Activated T-helper 1 cell treated with anti-CD3 and anti-CD28 coated beads, Interleukin-12 subunit alpha, Interleukin-12 subunit beta, Interleukin-2, Interleukin-4 antibody, amounts not matched to agents 30 ng/mL and 10 ng/mL and 1 ng/mL, durations not matched to agents 14 hours and 24 hours and 36 hours (primary cell): ENCODE results near the gene GLIS2. TPM values are rescaled to one million over a fixed set of nuclear protein-coding genes. Genes with fewer than 3 reads are reported as not detected.

Experiments used
- DNase-seq: peaks from one replicate; pipeline ENCODE4 v3.0.0; 2021; ENCODE audit warnings: low spot score
- H3K27ac Mint-ChIP-seq: one replicate; pipeline ENCODE4 v1.8.0; 2021; ENCODE audit warnings: mild to moderate bottlenecking, mixed read lengths
- H3K27me3 Mint-ChIP-seq: one replicate; pipeline ENCODE4 v1.8.0; 2022; ENCODE audit warnings: mild to moderate bottlenecking, moderate library complexity, mixed read lengths; ENCODE audit not compliant: insufficient read depth
- H3K36me3 Mint-ChIP-seq: one replicate; pipeline ENCODE4 v1.8.0; 2021; ENCODE audit warnings: low read depth, mixed read lengths
- H3K4me1 Mint-ChIP-seq: one replicate; pipeline ENCODE4 v1.8.0; 2021; ENCODE audit warnings: low read depth, mixed read lengths
- H3K4me3 Mint-ChIP-seq: one replicate; pipeline ENCODE4 v1.8.0; 2021; ENCODE audit warnings: mild to moderate bottlenecking, moderate library complexity, mixed read lengths
- H3K9me3 Mint-ChIP-seq: one replicate; pipeline ENCODE4 v1.8.0; 2021; ENCODE audit warnings: mixed read lengths
- intact Hi-C: fragments of 100-400 bp; cut with micrococcal nuclease; formaldehyde crosslinking; loops from one replicate; pipeline ENCODE4 v1.15.1; 2024
- total RNA-seq: library from RNA; stranded (reverse); gene quantifications from 2 replicates; pipeline ENCODE4 v1.2.3, GENCODE V29; 2022

Gene GLIS2
- total RNA-seq, 1 donor from 2014 or later: 0.54 TPM

GRCh38 chr16:4283939-4284338, 31.9 kb upstream of the GLIS2 start:
- Mint-ChIP-seq H3K9me3 (peaks cover 5% of the 10 kb centered on the region), H3K27me3 (peaks cover 2% of the 10 kb centered on the region), H3K4me1 (peaks cover 15% of the 10 kb centered on the region), H3K27ac (no peak overlapping the region), H3K4me3 (no peak overlapping the region), H3K36me3 (peaks cover 3% of the 10 kb centered on the region)
- intact Hi-C loops: no loop called here
- no peak for DNase-seq

- Mint-ChIP-seq H3K9me3 (peaks cover 5% of the 10 kb centered on the region), H3K4me3 (no peak overlapping the region), H3K36me3 (peaks cover 3% of the 10 kb centered on the region), H3K27me3 (peaks cover 2% of the 10 kb centered on the region), H3K4me1 (peaks cover 15% of the 10 kb centered on the region), H3K27ac (no peak overlapping the region)
- no peak for DNase-seq
- intact Hi-C loops: loop anchor here (5.0 kb wide), 1 partner anchor 117 kb away; no protein-coding TSS in a partner anchor
These were observed 30.7 kb upstream of the GLIS2 start for GRCh38 chr16:4285167-4285566.

- Mint-ChIP-seq H3K27ac (peak overlapping the region; percentile 63), H3K4me1 (peaks cover 14% of the 10 kb centered on the region), H3K4me3 (no peak overlapping the region), H3K27me3 (no peaks in the 10 kb centered on the region), H3K9me3 (no peaks in the 10 kb centered on the region), H3K36me3 (no peaks in the 10 kb centered on the region)
- peak; percentile 70 for DNase-seq
- intact Hi-C loops: loop anchor here (1.0 to 5.0 kb wide), 2 partner anchors 42 to 114 kb away; no protein-coding TSS in a partner anchor
These were observed 27.5 kb upstream of the GLIS2 start for GRCh38 chr16:4288148-4288921.

GRCh38 chr16:4290236-4290830, 25.5 kb upstream of the GLIS2 start:
- Mint-ChIP-seq H3K27me3 (peaks cover 2% of the 10 kb centered on the region), H3K4me1 (peaks cover 11% of the 10 kb centered on the region), H3K9me3 (no peaks in the 10 kb centered on the region), H3K36me3 (no peaks in the 10 kb centered on the region), H3K27ac (no peak overlapping the region), H3K4me3 (no peak overlapping the region)
- intact Hi-C loops: no loop called here
- DNase-seq: no peak

- no peak for DNase-seq
- no peaks in the 10 kb centered on the region for H3K9me3 Mint-ChIP-seq
- H3K4me1 Mint-ChIP-seq: peaks cover 11% of the 10 kb centered on the region
- no peaks in the 10 kb centered on the region for H3K36me3 Mint-ChIP-seq
- peaks cover 2% of the 10 kb centered on the region for H3K27me3 Mint-ChIP-seq
- intact Hi-C loops: no loop called here
- no peak overlapping the region for H3K27ac Mint-ChIP-seq
- H3K4me3 Mint-ChIP-seq: no peak overlapping the region
These were observed 24.2 kb upstream of the GLIS2 start for GRCh38 chr16:4291699-4292098.

DNA sequence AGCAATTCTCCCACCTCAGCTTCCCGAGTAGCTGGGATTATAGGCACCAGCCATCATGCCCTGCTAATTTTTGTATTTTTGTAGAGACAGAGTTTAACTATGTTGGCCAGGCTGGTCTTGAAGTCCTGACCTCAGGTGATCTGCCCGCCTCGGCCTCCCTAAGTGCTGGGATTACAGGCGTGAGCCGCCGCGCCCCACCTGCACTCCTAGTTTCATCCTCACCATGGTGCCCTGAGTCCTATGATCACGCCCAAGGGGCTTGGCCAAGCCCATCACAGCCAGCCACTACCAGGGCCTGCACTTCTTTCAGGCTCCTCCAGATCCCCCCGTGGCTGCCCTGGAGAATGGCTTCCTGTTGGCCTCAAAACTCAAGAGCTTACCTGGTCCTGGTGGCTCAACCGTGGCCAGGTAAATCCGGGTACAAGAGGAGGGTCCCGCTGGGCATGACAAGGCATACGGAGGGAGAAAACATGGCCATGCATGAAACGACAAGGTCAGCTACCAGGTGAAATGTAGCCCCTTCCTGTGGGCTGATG, 22.6 kb upstream of the GLIS2 start:
- H3K36me3 Mint-ChIP-seq: no peaks in the 10 kb centered on the region
- no peaks in the 10 kb centered on the region for H3K9me3 Mint-ChIP-seq
- peaks cover 5% of the 10 kb centered on the region for H3K4me1 Mint-ChIP-seq
- H3K27me3 Mint-ChIP-seq: peaks cover 2% of the 10 kb centered on the region
- intact Hi-C loops: no loop called here
- no peak overlapping the region for H3K4me3 Mint-ChIP-seq
- no peak overlapping the region for H3K27ac Mint-ChIP-seq
- no peak for DNase-seq

- DNase-seq: no peak
- H3K4me3 Mint-ChIP-seq: no peak overlapping the region
- peaks cover 2% of the 10 kb centered on the region for H3K27me3 Mint-ChIP-seq
- H3K27ac Mint-ChIP-seq: no peak overlapping the region
- no peaks in the 10 kb centered on the region for H3K9me3 Mint-ChIP-seq
- intact Hi-C loops: no loop called here
- no peaks in the 10 kb centered on the region for H3K36me3 Mint-ChIP-seq
- H3K4me1 Mint-ChIP-seq: no peaks in the 10 kb centered on the region
These were observed 21.9 kb upstream of the GLIS2 start for GRCh38 chr16:4293822-4294457.

- no peak overlapping the region for H3K27ac Mint-ChIP-seq
- peaks cover 2% of the 10 kb centered on the region for H3K27me3 Mint-ChIP-seq
- H3K36me3 Mint-ChIP-seq: no peaks in the 10 kb centered on the region
- no peaks in the 10 kb centered on the region for H3K4me1 Mint-ChIP-seq
- H3K9me3 Mint-ChIP-seq: no peaks in the 10 kb centered on the region
- DNase-seq: no peak
- H3K4me3 Mint-ChIP-seq: no peak overlapping the region
- intact Hi-C loops: no loop called here
These were observed 20.3 kb upstream of the GLIS2 start for GRCh38 chr16:4295581-4295980.

GRCh38 chr16:4297480-4297879, 18.4 kb upstream of the GLIS2 start:
- Mint-ChIP-seq H3K27me3 (peaks cover 2% of the 10 kb centered on the region), H3K27ac (no peak overlapping the region), H3K4me3 (no peak overlapping the region), H3K9me3 (no peaks in the 10 kb centered on the region), H3K4me1 (no peaks in the 10 kb centered on the region), H3K36me3 (no peaks in the 10 kb centered on the region)
- intact Hi-C loops: no loop called here
- no peak for DNase-seq

DNA sequence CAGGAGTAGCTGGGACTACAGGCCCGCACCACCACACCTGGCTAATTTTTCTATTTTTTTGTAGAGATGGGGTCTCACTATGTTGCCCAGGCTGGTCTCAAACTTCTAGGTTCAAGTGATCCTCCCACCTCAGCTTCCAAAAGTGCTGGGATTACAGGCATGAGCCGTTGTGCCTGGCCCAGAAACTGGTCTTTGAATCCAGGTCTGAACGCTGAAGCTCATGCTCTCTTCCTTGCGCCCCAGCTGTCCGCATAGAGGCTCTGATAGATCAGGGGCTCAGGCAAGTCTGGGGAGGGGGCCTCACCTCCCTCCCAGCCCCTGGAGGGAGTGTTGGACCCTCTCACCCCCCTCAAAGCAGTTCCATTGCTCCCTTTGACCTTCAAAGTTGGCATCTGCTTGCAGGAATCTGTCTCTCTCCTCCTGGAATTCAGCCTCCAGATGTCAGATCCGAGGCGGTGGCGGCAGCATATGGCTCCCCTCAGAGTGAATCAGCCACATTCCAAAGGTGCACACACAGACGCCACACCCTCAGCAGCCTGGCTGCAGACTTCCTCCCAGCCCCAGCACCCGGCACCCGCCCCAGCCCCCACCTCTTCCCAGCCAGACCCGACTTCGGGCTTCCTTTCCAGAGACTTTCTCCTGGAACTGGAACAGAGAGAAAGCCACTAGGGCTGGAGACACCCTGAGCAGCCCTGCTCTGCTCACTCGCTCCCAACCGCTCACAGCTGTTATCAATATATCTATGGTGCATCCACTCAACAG, 16.9 kb upstream of the GLIS2 start:
- H3K4me1 Mint-ChIP-seq: no peaks in the 10 kb centered on the region
- intact Hi-C loops: no loop called here
- no peaks in the 10 kb centered on the region for H3K9me3 Mint-ChIP-seq
- no peak for DNase-seq
- peaks cover 1% of the 10 kb centered on the region for H3K36me3 Mint-ChIP-seq
- no peak overlapping the region for H3K27ac Mint-ChIP-seq
- H3K27me3 Mint-ChIP-seq: no peaks in the 10 kb centered on the region
- H3K4me3 Mint-ChIP-seq: no peak overlapping the region

DNA sequence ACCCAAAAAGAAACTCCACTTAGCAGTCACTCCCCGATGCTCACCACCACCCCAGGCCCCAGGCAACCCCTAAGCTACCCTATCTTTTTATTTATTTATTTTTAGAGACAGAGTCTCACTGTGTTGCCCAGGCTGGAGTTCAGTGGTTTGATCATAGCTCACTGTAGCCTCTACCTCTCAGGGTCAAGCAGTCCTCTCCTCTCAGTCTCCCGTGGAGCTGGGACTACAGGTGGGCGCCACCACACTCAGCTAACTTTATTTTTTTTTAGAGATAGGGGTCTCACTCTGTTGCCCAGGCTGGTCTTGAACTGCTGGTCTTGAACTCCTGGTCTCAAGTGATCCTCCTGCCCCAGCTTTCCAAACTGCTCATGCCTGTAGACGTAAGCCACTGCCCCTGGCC, 14.7 kb upstream of the GLIS2 start:
- Mint-ChIP-seq H3K27me3 (no peaks in the 10 kb centered on the region), H3K4me3 (no peak overlapping the region), H3K36me3 (peaks cover 10% of the 10 kb centered on the region), H3K4me1 (peaks cover 3% of the 10 kb centered on the region), H3K9me3 (no peaks in the 10 kb centered on the region), H3K27ac (no peak overlapping the region)
- intact Hi-C loops: no loop called here
- DNase-seq: no peak

DNA sequence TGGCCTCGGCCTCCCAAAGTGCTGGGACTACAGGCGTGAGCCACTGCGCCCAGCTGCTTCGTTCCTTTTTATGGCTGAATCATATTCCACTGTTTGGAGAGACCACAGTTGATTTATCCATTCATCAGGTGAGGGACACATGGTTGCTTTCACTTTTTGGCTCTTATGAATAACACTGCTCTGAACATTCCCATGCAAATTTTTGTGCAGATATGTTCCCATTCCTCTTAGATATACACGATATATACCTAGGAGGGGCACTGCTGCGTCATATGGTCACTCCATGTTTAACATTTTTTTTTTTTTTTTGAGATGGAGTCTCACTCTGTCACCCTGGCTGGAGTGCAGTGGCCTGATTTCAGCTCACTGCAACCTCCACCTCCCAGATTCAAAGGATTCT, 13.9 kb upstream of the GLIS2 start:
- Mint-ChIP-seq H3K4me3 (no peak overlapping the region), H3K27ac (no peak overlapping the region), H3K4me1 (peaks cover 11% of the 10 kb centered on the region), H3K27me3 (no peaks in the 10 kb centered on the region), H3K9me3 (peaks cover under 1% of the 10 kb centered on the region), H3K36me3 (peaks cover 14% of the 10 kb centered on the region)
- intact Hi-C loops: no loop called here
- no peak for DNase-seq
